Measurements from ENCODE around the gene PLAC8. TPM values are rescaled to one million over a fixed set of nuclear protein-coding genes. Genes with fewer than 3 reads are reported as not detected.
"Not testable (repeated sequence)": the region's sequence is repeated elsewhere in the genome, so short reads cannot be mapped to it uniquely, and the experiment has no call there.

The PLAC8 gene
- total RNA-seq, 6 experiments from 2014 or later: 6.0 to 18.9 (median 11.8) TPM

GRCh38 chr4:83112231-83112630 is 2.3 kb downstream of the PLAC8 start:
- 50% methylated on average over 2 of the region's 2 CpGs for WGBS (ENCODE audit: insufficient coverage, low coverage, low lambda C conversion rate, missing lambda C conversion rate)
- intact Hi-C loops (cut with DNase I): no loop called here
- DNase-seq (no peak), ATAC-seq (no peak)
- H3K36me3 ChIP-seq: no peaks in the 10 kb centered on the region
- H3K27ac ChIP-seq: peak overlapping the region; percentile 24 to 62 (median 50)
- TF ChIP-seq CTCF (IDR thresholded peaks at IDR 0.05): no peak
- no peak for TF ChIP-seq POLR2A (IDR thresholded peaks at IDR 0.05)
- H3K4me1 ChIP-seq: peaks cover 0 to 7% (median 0%) of the 10 kb centered on the region in 4 donors
- H3K9me3 ChIP-seq: no peaks in the 10 kb centered on the region
- peak overlapping the region in 1 of 3 donors; percentile 17 for H3K4me3 ChIP-seq
- no peaks in the 10 kb centered on the region for H3K27me3 ChIP-seq

GRCh38 chr4:83111751-83112141 is 2.8 kb downstream of the PLAC8 start:
- peak overlapping the region in 2 of 3 donors; percentile 4 to 24 for H3K27ac ChIP-seq
- H3K4me1 ChIP-seq; H3K27me3 ChIP-seq; ATAC-seq; H3K36me3 ChIP-seq; DNase-seq; H3K9me3 ChIP-seq; intact Hi-C loops (cut with DNase I): not testable (repeated sequence)
- 65% methylated on average over 7 of the region's 7 CpGs for WGBS (ENCODE audit: insufficient coverage, low coverage, low lambda C conversion rate, missing lambda C conversion rate)
- peak overlapping the region in 1 of 3 donors; percentile 5 for H3K4me3 ChIP-seq

- H3K36me3 ChIP-seq: no peaks in the 10 kb centered on the region
- intact Hi-C loops (cut with DNase I): no loop called here
- WGBS (ENCODE audit: insufficient coverage, low coverage, low lambda C conversion rate, missing lambda C conversion rate): 56% methylated on average over 5 of the region's 8 CpGs
Observed at GRCh38 chr4:83110970-83111750, 3.4 kb downstream of the PLAC8 start.

GRCh38 chr4:83110223-83110945 is 4.1 kb downstream of the PLAC8 start:
- Histone ChIP-seq H3K4me3 (peak overlapping the region; percentile 50 to 60 (median 53)), H3K9me3 (no peaks in the 10 kb centered on the region), H3K27me3 (no peaks in the 10 kb centered on the region), H3K36me3 (no peaks in the 10 kb centered on the region), H3K27ac (peak overlapping the region; percentile 66 to 69 (median 67)), H3K4me1 (peaks cover 0 to 7% (median 0%) of the 10 kb centered on the region in 4 donors)
- intact Hi-C loops (cut with DNase I): no loop called here
- 2% methylated on average over 16 of the region's 18 CpGs for WGBS (ENCODE audit: insufficient coverage, low coverage, low lambda C conversion rate, missing lambda C conversion rate)
- ATAC-seq (peak; percentile 91 to 95 (median 94)), DNase-seq (peak; percentile 86 to 93 (median 92))
- TF ChIP-seq POLR2A (IDR thresholded peaks at IDR 0.05) (no peak), CTCF (IDR thresholded peaks at IDR 0.05) (peak; percentile 26 to 68 (median 62))

More at GRCh38 chr4:83110970-83111750, 3.4 kb downstream of the PLAC8 start:
- no peak for DNase-seq
- Histone ChIP-seq H3K27ac (peak overlapping the region in 2 of 3 donors; percentile 4 to 24), H3K4me3 (peak overlapping the region in 1 of 3 donors; percentile 5), H3K9me3 (no peaks in the 10 kb centered on the region), H3K27me3 (no peaks in the 10 kb centered on the region), H3K4me1 (peaks cover 0 to 7% (median 0%) of the 10 kb centered on the region in 4 donors)
- no peak for TF ChIP-seq POLR2A (IDR thresholded peaks at IDR 0.05)
- no peak for TF ChIP-seq CTCF (IDR thresholded peaks at IDR 0.05)
- ATAC-seq: no peak

Data from right lobe of liver (tissue), 6 donors.